ENCODE data around the gene CDH5.

DNA sequence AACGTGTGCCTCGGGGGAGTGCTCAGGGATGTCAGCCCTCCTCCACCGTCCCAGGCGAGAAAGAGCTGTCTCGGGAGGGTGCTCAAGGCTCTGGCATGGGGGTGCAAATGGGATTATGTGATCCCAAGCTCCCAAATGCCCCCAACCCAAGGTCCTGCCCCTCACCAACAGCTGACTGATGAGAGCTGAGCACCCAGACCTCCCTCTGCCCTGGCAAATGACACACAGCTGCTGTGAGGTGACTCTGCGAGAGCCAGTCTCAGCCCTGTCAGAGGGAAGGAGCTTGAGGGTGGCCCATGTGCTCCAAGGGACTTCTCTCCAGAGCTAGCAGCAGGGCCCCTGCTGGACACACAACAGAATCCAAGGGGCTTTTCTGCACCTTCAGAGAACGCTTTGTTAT is 7.7 kb downstream of the CDH5 start:
- TF ChIP-seq EZH2phosphoT487 (IDR thresholded peaks at IDR 0.05; ENCODE audit: insufficient read depth, low read depth) (no peak), EZH2 (IDR thresholded peaks at IDR 0.05; ENCODE audit: insufficient read depth, poor library complexity, severe bottlenecking) (no peak)
